Loucy (cell line): ENCODE results near the gene GIGYF2.

ENCODE experiments used
- H2AFZ ChIP-seq: fragments of 200-600 bp; sonication (generic); 2 replicates; pipeline ENCODE4 v1.6.0; 2016; ENCODE audit warnings: antibody characterized with exemption, mild to moderate bottlenecking, low read length, moderate library complexity
- H3F3A ChIP-seq: fragments of 200-600 bp; 2 replicates; pipeline ENCODE4 v1.6.0; 2016; ENCODE audit warnings: antibody characterized with exemption, low read depth, mild to moderate bottlenecking
- H3K27me3 ChIP-seq: fragments of 200-600 bp; sonication (generic); 2 replicates; pipeline ENCODE4 v1.6.1; 2014; ENCODE audit warnings: low read length, mild to moderate bottlenecking; ENCODE audit not compliant: insufficient read depth, poor library complexity, severe bottlenecking
- H3K36me3 ChIP-seq: fragments of 200-600 bp; sonication (generic); 2 replicates; pipeline ENCODE4 v1.6.1; 2016; ENCODE audit warnings: low read length; ENCODE audit not compliant: insufficient read depth
- H3K4me1 ChIP-seq: fragments of 200-600 bp; sonication (generic); 2 replicates; pipeline ENCODE4 v1.5.1; 2014; ENCODE audit warnings: low read length, mild to moderate bottlenecking; ENCODE audit not compliant: insufficient read depth, poor library complexity, severe bottlenecking
- H3K4me2 ChIP-seq: fragments of 200-600 bp; sonication (generic); 2 replicates; pipeline ENCODE4 v1.6.0; 2014; ENCODE audit warnings: antibody characterized with exemption, low read length, low read depth, mild to moderate bottlenecking; ENCODE audit not compliant: poor library complexity, severe bottlenecking
- H3K4me3 ChIP-seq: fragments of 200-600 bp; sonication (generic); 2 replicates; pipeline ENCODE4 v1.5.1; 2014; ENCODE audit warnings: low read length, mild to moderate bottlenecking, mixed read lengths; ENCODE audit not compliant: poor library complexity, severe bottlenecking
- H3K79me2 ChIP-seq: fragments of 200-600 bp; sonication (generic); 2 replicates; pipeline ENCODE4 v1.6.1; 2014; ENCODE audit warnings: low read length; ENCODE audit not compliant: insufficient read depth
- H3K9ac ChIP-seq: fragments of 200-600 bp; sonication (generic); 2 replicates; pipeline ENCODE4 v1.6.0; 2014; ENCODE audit warnings: mild to moderate bottlenecking, low read depth, low read length, moderate library complexity; ENCODE audit not compliant: poor library complexity, severe bottlenecking
- H3K9me2 ChIP-seq: fragments of 200-600 bp; sonication (generic); replicated peaks from 2 replicates; pipeline ENCODE4 v1.6.1; 2016; ENCODE audit warnings: low read depth, low read length, mixed read lengths
- H3K9me3 ChIP-seq: fragments of 200-600 bp; sonication (generic); 2 replicates; pipeline ENCODE4 v1.6.1; 2014; ENCODE audit warnings: mild to moderate bottlenecking, antibody characterized with exemption, low read length, low read depth; ENCODE audit not compliant: insufficient read depth
- H4K20me1 ChIP-seq: fragments of 200-600 bp; sonication (generic); 2 replicates; pipeline ENCODE4 v1.6.0; 2014; ENCODE audit warnings: antibody characterized with exemption, low read length, mild to moderate bottlenecking; ENCODE audit not compliant: insufficient read depth, poor library complexity, severe bottlenecking
- EZH2phosphoT487 ChIP-seq: fragments of 200-600 bp; IDR thresholded peaks from 2 replicates; pipeline ENCODE4 v1.6.1; 2018; ENCODE audit warnings: antibody characterized with exemption, mild to moderate bottlenecking, moderate library complexity, borderline replicate concordance
- TF ChIP-seq, protein P1 (sequence below): fragments of 200-600 bp; sonication (generic); conservative IDR thresholded peaks from 2 replicates; pipeline ENCODE4 v1.5.1; 2014; ENCODE audit warnings: mild to moderate bottlenecking, antibody characterized with exemption, low read length

The GIGYF2 gene

DNA sequence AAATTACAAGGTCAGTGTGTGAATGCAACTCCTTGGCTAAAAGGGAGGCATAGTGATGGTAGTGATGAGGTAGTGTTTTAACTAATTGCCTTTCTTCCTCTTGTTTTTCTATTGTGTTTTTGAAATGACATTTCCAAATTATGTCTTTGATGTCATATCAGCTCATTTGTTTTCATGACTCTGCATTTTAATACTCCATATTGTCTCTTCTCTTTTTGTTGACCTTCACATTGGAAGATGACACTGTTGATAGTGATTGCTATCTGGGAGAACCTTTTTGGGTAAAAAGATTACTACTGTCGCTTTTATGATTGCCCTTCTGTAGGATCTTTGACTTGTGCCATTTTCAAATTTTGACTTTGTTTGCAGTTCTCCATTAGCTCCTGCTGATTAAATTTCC is 3.0 kb downstream of the GIGYF2 start:
- Histone ChIP-seq H3K9ac (peak overlapping the region; percentile 93), H3K9me3 (no peaks in the 10 kb centered on the region), H3K9me2 (no peaks in the 10 kb centered on the region), H3K4me3 (peak overlapping the region; percentile 88), H3F3A (no peaks in the 10 kb centered on the region), H3K4me1 (peaks cover 35% of the 10 kb centered on the region), H3K27me3 (no peaks in the 10 kb centered on the region), H2AFZ (no peak overlapping the region), H4K20me1 (peaks cover 36% of the 10 kb centered on the region), H3K36me3 (0 out of 2 replicates have a peak, but pooled peaks cover 2% of the 10 kb centered on the region), H3K79me2 (peaks cover 64% of the 10 kb centered on the region), H3K4me2 (peak overlapping the region; percentile 90)
- no peak for TF ChIP-seq EZH2phosphoT487
- TF ChIP-seq, protein P1, sequence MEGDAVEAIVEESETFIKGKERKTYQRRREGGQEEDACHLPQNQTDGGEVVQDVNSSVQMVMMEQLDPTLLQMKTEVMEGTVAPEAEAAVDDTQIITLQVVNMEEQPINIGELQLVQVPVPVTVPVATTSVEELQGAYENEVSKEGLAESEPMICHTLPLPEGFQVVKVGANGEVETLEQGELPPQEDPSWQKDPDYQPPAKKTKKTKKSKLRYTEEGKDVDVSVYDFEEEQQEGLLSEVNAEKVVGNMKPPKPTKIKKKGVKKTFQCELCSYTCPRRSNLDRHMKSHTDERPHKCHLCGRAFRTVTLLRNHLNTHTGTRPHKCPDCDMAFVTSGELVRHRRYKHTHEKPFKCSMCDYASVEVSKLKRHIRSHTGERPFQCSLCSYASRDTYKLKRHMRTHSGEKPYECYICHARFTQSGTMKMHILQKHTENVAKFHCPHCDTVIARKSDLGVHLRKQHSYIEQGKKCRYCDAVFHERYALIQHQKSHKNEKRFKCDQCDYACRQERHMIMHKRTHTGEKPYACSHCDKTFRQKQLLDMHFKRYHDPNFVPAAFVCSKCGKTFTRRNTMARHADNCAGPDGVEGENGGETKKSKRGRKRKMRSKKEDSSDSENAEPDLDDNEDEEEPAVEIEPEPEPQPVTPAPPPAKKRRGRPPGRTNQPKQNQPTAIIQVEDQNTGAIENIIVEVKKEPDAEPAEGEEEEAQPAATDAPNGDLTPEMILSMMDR = no peak

DNA sequence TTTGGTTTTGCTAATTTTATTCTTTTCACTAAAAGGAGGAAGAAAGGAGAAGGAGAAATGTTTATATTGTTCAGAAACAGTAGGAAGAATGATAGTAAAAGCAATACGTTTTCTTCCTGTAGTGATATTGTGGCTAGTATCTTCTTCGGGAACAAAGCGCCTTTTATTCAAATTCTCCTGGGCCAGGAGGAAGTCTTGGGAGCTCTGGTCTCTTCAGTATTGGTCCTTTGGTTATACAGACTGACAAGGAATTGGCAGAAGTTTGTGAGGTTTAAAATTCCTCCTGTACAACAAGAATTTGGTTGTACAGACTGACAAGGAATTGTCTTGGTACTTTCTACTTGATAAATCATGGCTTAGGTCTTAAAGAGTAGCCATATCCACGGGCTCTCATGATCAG is 9.9 kb downstream of the GIGYF2 start:
- no peak overlapping the region for H2AFZ ChIP-seq
- H3K4me1 ChIP-seq = peaks cover 4% of the 10 kb centered on the region
- no peaks in the 10 kb centered on the region for H3K9me3 ChIP-seq
- no peak overlapping the region for H3K9ac ChIP-seq
- no peaks in the 10 kb centered on the region for H3K9me2 ChIP-seq
- H3K36me3 ChIP-seq = peaks cover 17% of the 10 kb centered on the region; the same call in 1 of the 2 replicates
- no peaks in the 10 kb centered on the region for H3F3A ChIP-seq
- peaks cover 47% of the 10 kb centered on the region for H3K79me2 ChIP-seq
- no peak overlapping the region for H3K4me3 ChIP-seq
- H3K4me2 ChIP-seq = no peak overlapping the region
- H4K20me1 ChIP-seq = peaks cover 5% of the 10 kb centered on the region
- no peak for TF ChIP-seq EZH2phosphoT487
- TF ChIP-seq, protein P1 = no peak
- H3K27me3 ChIP-seq = no peaks in the 10 kb centered on the region

DNA sequence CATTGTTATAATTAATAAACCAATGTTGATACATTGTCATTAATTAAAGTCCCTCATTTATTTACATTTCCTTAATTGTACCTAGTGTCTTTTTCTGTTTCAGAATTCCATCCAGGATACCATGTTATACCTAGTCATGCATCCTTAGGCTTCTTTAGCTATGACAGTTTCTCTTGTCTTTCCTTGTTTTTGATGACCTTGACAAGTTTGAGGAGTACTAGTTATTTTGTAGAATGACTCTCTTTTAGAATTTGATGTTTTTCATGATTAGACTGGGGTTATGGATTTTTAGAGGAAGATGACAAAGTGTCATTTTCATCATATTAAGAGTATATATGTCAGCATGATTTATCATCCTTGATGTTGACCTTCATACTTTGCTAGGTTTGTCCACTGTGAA is 16.4 kb downstream of the GIGYF2 start:
- Histone ChIP-seq H2AFZ (no peak overlapping the region), H3K4me1 (no peaks in the 10 kb centered on the region), H3K9me2 (no peaks in the 10 kb centered on the region), H3K9me3 (no peaks in the 10 kb centered on the region), H3K9ac (no peak overlapping the region), H3K79me2 (peaks cover 67% of the 10 kb centered on the region), H3K36me3 (peaks cover 16% of the 10 kb centered on the region; the same call in 1 of the 2 replicates), H3K27me3 (no peaks in the 10 kb centered on the region), H3K4me3 (no peak overlapping the region), H4K20me1 (peaks cover 9% of the 10 kb centered on the region), H3F3A (no peaks in the 10 kb centered on the region), H3K4me2 (no peak overlapping the region)
- TF ChIP-seq EZH2phosphoT487 = no peak
- TF ChIP-seq, protein P1 = no peak
